GM10847 (cell line): Measurements from ENCODE around the gene GDA.

Source experiments
- POLR2A ChIP-seq: IDR thresholded peaks from 2 replicates; pipeline ENCODE4 v1.6.1; 2011; ENCODE audit not compliant: insufficient read length; ENCODE audit errors: extremely low read depth

The GDA gene

GRCh38 chr9:72220589-72220988 lies 71.3 kb downstream of the GDA start:
- no peak for TF ChIP-seq POLR2A

DNA sequence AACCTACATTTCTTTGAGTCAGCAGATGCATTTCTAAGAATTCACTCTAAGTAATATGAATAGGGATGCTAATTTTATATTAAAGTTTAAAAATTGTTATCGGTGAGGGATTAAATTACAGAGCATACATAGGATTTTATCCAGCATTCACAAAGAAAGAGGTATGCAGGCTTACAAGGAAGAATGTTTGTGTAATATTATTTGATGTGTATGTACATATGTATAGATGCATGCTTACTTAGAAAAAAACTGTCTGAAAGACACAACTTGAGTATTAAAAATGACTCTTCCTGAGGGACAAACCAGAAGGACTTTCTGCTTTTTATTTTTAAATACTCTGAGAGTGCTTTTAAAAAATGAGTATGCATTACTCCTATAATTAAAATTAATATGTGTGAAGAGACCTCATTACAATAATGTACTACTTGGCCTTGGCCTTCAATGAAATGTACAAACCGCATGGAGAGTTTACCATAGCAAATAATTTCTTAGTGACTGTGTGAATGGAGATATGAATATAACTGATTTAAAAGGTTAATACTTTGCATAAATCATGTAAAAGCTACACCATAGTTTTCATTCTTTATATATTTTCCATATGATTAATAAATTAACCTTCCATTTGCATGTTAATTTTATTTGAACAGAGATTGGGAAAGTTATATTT lies 77.0 kb downstream of the GDA start:
- TF ChIP-seq POLR2A, result no peak

GRCh38 chr9:72228282-72228681 lies 79.0 kb downstream of the GDA start:
- no peak for TF ChIP-seq POLR2A

- no peak for TF ChIP-seq POLR2A
These were observed 83.5 kb downstream of the GDA start for GRCh38 chr9:72232778-72233177.

GRCh38 chr9:72247549-72247948 lies 98.3 kb downstream of the GDA start:
- TF ChIP-seq POLR2A, result no peak

DNA sequence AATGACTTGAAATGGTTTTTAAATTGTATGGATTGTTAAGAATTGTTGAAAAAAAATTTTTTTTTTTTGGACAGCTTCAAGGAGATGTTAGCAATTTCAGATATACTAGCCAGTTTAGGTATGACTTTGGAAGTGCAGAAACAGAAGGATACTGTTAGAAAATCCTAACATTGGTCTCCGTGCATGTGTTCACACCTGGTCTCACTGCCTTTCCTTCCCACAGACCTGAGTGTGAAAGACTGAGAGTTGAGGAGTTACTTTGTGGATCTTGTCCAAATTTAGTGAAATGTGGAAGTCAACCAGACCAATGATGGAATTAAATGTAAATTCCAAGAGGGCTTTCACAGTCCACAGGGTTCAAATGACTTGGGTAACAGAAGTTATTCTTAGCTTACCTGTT lies 102.3 kb downstream of the GDA start:
- no peak for TF ChIP-seq POLR2A

DNA sequence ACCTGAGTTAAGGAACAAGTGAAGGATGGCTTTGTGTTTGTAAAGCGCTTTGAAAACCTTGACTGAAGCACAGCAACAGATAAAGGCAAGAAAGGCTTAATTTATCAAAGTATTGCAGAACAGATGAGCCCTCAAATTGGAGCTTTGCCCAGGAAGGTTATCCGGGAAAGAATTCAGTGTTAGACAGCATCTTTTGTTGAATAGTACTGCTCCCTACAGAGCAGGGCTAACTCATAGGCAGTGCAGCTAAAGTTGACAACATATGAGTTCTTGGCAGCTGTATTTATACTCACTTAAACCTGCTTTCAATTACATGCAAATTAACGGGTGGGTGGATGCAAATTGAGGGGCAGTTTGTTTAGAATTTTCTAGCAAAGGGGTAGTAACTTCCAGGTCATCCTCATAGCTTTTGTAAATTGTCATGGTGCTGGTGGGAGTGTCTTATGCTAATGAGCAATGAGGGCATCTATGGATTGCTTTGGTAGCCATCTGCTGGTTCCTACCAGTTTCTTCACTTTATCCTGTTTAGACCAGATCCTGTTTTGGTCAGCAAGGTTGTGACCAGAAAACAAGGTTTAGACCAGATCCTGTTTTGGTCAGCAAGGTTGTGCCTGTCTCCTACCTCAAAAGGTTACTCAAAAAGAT lies 105.8 kb downstream of the GDA start:
- TF ChIP-seq POLR2A, result no peak

DNA sequence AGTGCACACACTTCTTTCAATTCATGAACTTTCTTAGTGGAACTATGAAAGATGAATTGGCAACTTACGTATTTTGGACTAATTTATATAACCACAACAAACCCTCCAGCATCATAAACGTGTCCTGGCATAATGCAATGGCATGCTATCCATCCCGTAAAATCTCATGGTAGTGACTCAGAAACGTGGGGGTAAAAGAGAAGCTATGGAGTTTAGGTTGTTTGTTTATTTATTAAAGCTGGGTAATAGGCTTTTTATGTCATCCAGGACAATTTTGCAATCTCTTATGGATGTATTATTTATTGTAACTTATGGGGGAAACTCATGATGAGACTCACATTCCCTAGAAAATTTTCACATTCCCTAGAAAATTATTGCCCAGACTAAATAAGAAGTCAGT lies 106.3 kb downstream of the GDA start:
- TF ChIP-seq POLR2A, result no peak

DNA sequence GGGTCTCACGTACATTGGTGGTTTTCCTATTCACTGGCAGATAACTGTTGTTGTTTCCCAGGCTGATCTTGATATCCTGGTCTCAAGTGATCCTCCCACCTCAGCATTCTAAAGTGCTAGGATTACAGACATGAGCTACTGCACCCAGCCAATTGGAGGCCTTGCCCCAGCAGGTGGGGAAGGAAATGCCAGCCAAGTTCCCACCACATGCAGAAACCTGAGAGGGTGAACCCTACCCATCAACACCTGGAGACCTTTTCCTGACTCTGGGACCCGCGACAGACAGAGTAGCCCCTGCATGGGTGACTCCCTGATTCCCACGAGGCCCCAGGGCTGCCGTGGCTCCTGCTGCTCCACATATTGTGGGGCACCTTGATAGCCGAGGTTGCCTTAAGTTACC lies 107.7 kb downstream of the GDA start:
- no peak for TF ChIP-seq POLR2A

- TF ChIP-seq POLR2A, result no peak
These were observed 108.6 kb downstream of the GDA start for GRCh38 chr9:72257814-72258213.

DNA sequence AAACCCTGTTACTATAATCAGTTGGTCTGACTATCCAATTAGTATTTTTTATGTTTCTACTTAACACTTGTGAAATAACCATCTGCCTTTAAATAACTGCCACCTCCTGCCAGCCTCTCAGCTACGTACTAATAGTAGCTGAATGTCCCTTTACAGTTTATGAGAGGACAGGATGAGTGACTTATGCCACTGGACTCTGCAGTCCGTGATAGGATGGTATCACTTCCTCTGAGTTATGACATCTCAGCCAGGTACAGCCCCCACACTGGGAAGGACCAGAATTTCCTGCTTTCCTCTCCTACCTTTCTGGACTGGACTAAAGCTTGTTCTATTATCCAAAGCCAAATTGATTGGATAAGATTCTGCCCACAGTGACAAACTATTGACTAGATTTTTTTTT lies 112.8 kb downstream of the GDA start:
- TF ChIP-seq POLR2A, result no peak

DNA sequence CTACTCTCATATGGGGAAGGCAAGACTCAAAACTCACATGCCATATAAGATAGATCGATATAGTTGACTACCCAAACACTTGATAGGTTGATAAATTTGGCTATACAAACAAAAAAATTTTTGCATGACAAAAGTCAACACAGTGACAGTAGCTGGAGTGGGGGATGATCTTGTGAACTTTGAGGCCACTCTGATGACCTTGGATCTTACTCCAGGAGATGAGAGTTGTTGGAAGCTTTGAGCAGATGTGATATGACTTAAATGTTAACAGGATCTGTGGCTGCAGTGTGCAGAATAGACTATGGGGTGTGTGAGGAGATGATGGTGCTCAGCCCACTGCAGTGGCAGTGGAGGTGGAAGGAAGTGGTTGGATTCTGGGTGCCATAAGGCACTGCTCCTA lies 114.3 kb downstream of the GDA start:
- no peak for TF ChIP-seq POLR2A

- no peak for TF ChIP-seq POLR2A
These were observed 119.7 kb downstream of the GDA start for GRCh38 chr9:72268961-72269360.

DNA sequence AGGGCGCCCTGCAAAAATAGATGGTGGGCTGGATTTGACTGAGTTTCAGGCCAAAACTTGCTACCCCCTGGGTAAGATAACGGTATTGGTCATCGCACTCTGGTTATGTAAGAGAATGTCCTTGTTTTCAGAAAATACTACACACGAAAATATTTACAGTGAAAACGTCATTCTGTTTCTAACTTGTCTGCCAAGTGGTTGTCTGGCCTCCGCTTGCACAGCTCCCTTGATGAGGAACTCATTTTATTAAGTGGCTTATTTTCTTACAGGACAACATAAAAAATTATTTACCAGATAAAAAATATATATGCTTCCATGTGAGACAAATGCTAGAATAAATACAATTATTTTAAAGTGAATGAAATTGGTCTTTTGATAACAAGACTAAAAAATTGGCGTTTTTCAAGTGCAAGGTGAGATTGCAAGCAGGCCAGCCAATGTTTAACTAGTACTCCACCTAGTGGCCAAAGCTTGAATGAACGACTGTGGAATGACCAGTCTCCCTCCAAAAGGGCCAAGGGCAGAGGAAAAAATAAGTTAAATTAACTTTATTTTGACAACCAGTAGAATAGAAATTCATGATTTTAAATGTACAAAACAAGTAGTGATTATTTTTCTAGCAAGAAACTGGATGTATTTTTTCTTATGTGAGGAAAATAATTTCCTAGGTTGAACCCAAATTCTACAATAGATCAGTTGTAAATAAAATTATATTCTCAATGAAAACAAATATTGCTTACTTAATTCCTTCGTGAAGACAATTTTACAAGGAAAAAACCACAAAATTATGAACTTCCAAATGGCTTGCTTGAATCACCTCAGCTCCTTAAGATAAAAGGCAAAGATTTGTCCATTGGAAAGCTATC lies 122.6 kb downstream of the GDA start:
- no peak for TF ChIP-seq POLR2A

GRCh38 chr9:72274441-72274840 lies 125.2 kb downstream of the GDA start:
- no peak for TF ChIP-seq POLR2A

DNA sequence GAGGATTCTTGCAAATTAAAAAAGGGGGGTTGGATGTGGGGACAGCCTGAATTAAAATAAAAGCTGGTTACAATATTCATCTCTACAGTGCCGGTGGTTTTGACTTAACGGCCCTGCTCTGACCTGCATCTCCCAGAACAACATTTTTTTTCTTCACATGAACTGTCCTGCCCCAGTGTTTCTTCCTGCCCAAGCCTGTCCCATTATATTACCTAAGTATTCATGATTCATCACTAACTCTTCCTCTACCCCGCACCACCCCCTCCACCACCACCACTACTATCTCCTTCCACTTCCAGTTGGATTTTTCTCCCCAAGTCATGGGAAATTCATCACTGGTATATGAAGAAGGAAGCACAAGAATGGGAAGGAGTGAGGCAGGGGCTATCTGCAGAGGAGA lies 125.7 kb downstream of the GDA start:
- no peak for TF ChIP-seq POLR2A
